ENCODE results near the gene PLCD1.

DNA sequence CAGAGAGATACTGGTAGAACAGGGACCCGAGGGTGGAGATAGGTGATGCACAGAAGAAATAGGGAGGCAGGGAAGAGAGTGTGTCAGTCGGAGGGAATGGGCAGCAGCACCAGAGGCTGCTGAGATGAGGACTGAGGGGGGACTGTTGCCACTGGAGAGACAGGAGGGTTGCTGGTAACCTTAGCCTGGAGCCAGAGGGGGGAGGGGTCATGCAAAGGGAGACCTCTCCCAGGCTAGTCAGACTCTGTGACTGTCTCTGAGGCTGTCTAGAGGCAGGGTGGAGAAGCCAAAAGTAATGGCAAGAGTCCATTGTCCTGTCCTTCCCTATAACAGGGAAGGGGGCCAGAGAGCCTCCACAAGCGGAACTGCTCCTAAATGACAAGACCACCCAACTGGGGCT lies 7.5 kb upstream of the PLCD1 start:
- TF ChIP-seq, protein P1, sequence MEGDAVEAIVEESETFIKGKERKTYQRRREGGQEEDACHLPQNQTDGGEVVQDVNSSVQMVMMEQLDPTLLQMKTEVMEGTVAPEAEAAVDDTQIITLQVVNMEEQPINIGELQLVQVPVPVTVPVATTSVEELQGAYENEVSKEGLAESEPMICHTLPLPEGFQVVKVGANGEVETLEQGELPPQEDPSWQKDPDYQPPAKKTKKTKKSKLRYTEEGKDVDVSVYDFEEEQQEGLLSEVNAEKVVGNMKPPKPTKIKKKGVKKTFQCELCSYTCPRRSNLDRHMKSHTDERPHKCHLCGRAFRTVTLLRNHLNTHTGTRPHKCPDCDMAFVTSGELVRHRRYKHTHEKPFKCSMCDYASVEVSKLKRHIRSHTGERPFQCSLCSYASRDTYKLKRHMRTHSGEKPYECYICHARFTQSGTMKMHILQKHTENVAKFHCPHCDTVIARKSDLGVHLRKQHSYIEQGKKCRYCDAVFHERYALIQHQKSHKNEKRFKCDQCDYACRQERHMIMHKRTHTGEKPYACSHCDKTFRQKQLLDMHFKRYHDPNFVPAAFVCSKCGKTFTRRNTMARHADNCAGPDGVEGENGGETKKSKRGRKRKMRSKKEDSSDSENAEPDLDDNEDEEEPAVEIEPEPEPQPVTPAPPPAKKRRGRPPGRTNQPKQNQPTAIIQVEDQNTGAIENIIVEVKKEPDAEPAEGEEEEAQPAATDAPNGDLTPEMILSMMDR (IDR thresholded peaks at IDR 0.05), result no peak
- TF ChIP-seq POLR2A (IDR thresholded peaks at IDR 0.05), result no peak
